SU-DHL-6 (cell line): ENCODE results near the gene DIS3L.

Experiments used
- CTCF ChIP-seq: fragments of 200-600 bp; sonication (generic); IDR thresholded peaks from one replicate; pipeline ENCODE4 v1.5.1; 2017; ENCODE audit warnings: antibody characterized with exemption, mild to moderate bottlenecking, low read length, moderate library complexity; ENCODE audit not compliant: insufficient read depth, poor library complexity, severe bottlenecking
- EZH2phosphoT487 ChIP-seq: fragments of 200-600 bp; sonication (generic), shearing (Covaris generic); conservative IDR thresholded peaks from 2 replicates; pipeline ENCODE4 v1.6.1; 2018; ENCODE audit warnings: mild to moderate bottlenecking, antibody characterized with exemption, low read length, moderate library complexity, mixed read lengths

GRCh38 chr15:66310786-66311185 is 17.4 kb downstream of the DIS3L start:
- TF ChIP-seq CTCF (no peak), EZH2phosphoT487 (no peak)
